Esophagus squamous epithelium (tissue), 4 donors: ENCODE data around the gene RAI14.

Experiments used
- POLR2A ChIP-seq, 4 donors: fragments of 450-650 bp; IDR thresholded peaks; one replicate each; pipeline ENCODE4 v1.6.1; 2017; ENCODE audit warnings: antibody characterized with exemption in 4 of 4, mild to moderate bottlenecking in 4 of 4, moderate library complexity in 3 of 4
- TF ChIP-seq, protein P1 (sequence below), 6 experiments: fragments of 450-650 bp in 4 of 6; fragments of 200-600 bp in 2 of 6; sonication (generic) in 2 of 6; IDR thresholded peaks; one replicate each; pipeline ENCODE4 v1.5.1; 2016 to 2019; ENCODE audit warnings: antibody characterized with exemption in 6 of 6, mild to moderate bottlenecking in 4 of 6, moderate library complexity in 4 of 6

- no peak for TF ChIP-seq POLR2A (IDR thresholded peaks at IDR 0.05)
- TF ChIP-seq, protein P1, sequence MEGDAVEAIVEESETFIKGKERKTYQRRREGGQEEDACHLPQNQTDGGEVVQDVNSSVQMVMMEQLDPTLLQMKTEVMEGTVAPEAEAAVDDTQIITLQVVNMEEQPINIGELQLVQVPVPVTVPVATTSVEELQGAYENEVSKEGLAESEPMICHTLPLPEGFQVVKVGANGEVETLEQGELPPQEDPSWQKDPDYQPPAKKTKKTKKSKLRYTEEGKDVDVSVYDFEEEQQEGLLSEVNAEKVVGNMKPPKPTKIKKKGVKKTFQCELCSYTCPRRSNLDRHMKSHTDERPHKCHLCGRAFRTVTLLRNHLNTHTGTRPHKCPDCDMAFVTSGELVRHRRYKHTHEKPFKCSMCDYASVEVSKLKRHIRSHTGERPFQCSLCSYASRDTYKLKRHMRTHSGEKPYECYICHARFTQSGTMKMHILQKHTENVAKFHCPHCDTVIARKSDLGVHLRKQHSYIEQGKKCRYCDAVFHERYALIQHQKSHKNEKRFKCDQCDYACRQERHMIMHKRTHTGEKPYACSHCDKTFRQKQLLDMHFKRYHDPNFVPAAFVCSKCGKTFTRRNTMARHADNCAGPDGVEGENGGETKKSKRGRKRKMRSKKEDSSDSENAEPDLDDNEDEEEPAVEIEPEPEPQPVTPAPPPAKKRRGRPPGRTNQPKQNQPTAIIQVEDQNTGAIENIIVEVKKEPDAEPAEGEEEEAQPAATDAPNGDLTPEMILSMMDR (IDR thresholded peaks at IDR 0.05) = no peak
Measured at GRCh38 chr5:34660444-34660843, 4.3 kb downstream of the RAI14 start.
